Heart left ventricle (tissue), 16 donors: ENCODE results near the gene SNURF. TPM values are rescaled to one million over a fixed set of nuclear protein-coding genes. Genes with fewer than 3 reads are reported as not detected.
"Not testable (repeated sequence)": the region's sequence is repeated elsewhere in the genome, so short reads cannot be mapped to it uniquely, and the experiment has no call there.

Source experiments
- ATAC-seq, 4 donors: fragments of 200-7000 bp; cut with Tn5 transposase; one replicate each; pipeline ENCODE4 v1.9.1; 2020 to 2022; ENCODE audit warnings: moderate library complexity in 4 of 4, mild to moderate bottlenecking in 3 of 4, moderate number of reproducible peaks in 1 of 4
- DNase-seq, 5 donors: peaks; one replicate each; pipeline ENCODE4 v3.0.0-alpha.2; 2020
- H3K27ac ChIP-seq, 12 donors: fragments of 200-600 bp; sonication (generic) in 4 of 12; one replicate each; pipeline versions ENCODE4 v1.5.0 to v1.8.0; 2016 to 2022; ENCODE audit warnings: mild to moderate bottlenecking in 2 of 12
- H3K27me3 ChIP-seq, 9 donors: fragments of 200-600 bp; sonication (generic) in 2 of 9; one replicate each; pipeline versions ENCODE4 v1.5.1 to v1.8.0; 2016 to 2022; ENCODE audit warnings: mild to moderate bottlenecking in 3 of 9
- H3K36me3 ChIP-seq, 9 donors: fragments of 200-600 bp; sonication (generic) in 2 of 9; one replicate each; pipeline versions ENCODE4 v1.5.0 to v1.8.0; 2018 to 2022; ENCODE audit warnings: mild to moderate bottlenecking in 2 of 9
- H3K4me1 ChIP-seq, 12 donors: fragments of 200-600 bp; sonication (generic) in 4 of 12; one replicate each; pipeline versions ENCODE4 v1.5.0 to v1.8.0; 2016 to 2022; ENCODE audit warnings: mild to moderate bottlenecking in 3 of 12
- H3K4me3 ChIP-seq, 12 donors: fragments of 200-600 bp; sonication (generic) in 4 of 12; one replicate each; pipeline versions ENCODE4 v1.5.0 to v1.8.0; 2017 to 2022; ENCODE audit warnings: mild to moderate bottlenecking in 9 of 12, moderate library complexity in 4 of 12
- H3K9me3 ChIP-seq, 12 donors: fragments of 200-600 bp; sonication (generic) in 4 of 12; one replicate each; pipeline versions ENCODE4 v1.5.0 to v1.8.0; 2016 to 2022; ENCODE audit warnings: mild to moderate bottlenecking in 1 of 12
- POLR2A ChIP-seq, 2 donors: fragments of 450-650 bp; IDR thresholded peaks; one replicate each; pipeline ENCODE4 v1.6.1; 2017; ENCODE audit warnings: antibody characterized with exemption in 2 of 2, mild to moderate bottlenecking in 2 of 2, moderate library complexity in 2 of 2
- WGBS, 4 donors: extraction: QIAGEN DNeasy Blood & Tissue Kit in 2 of 4; methylation state at CpG; one replicate each; pipeline versions ENCODE4 v1.1.5 to v1.1.7; 2013 to 2018; 5-methylcytosine and 5-hydroxymethylcytosine counted together
- intact Hi-C, 10 donors: fragments of 100-400 bp; cut with DNase I; formaldehyde crosslinking; loops; one replicate each; pipeline versions ENCODE4 v1.11.1 to v1.14.2; 2022
- polyA plus RNA-seq, 2 donors: library from polyadenylated mRNA; stranded (reverse); fragments of 200-250 nt; gene quantifications; one replicate each; pipeline ENCODE4 v1.2.3, GENCODE V29; 2013
- total RNA-seq, 9 donors: library from RNA; depleted of rRNA in 2 of 9; stranded (reverse); fragments of >200 nt in 2 of 9; fragmentation: NEBNext Ultra II Directional in 3 of 9; extraction: Animal tissue kit (Norgen Biotek cat#: 25700) in 3 of 9; gene quantifications; one replicate each; pipeline versions ENCODE4 v1.1.0 to v1.2.4, GENCODE V29; 2016 to 2023
- TF ChIP-seq, protein P1 (sequence below), 12 donors: fragments of 200-600 bp; sonication (generic) in 4 of 12; IDR thresholded peaks; one replicate each; pipeline versions ENCODE4 v1.5.0 to v1.8.0; 2018 to 2022; ENCODE audit warnings: antibody characterized with exemption in 12 of 12, mild to moderate bottlenecking in 5 of 12
- donor health status: ischemic (EF 13 %, LVEDD 7.1; RV severe dilation, severe dysfunction).
- donor health status: healthy with polysubstance abuse.
- donor health status: DM: no; HTN: yes; CAD: no.
- donor health status: DM: no; HTN: no; CAD: no.
- donor health status: ischemic (EF 25% LVEDD 6.9; RV normal size, moderate dysfunction).
- donor health status: ischemic (EF 25% LVEDD 5.7; RV mildly dilated, moderate dysfunction).
- donor health status: healthy.
- donor health status: DM: yes; HTN: yes; CAD: no.
- donor health status: ischemic (EF 35%, LVEDD 5.7; RV mildly dilated, moderate dysfunction).
- donor health status: nonischemic (EF 11% LVEDD 7.7; RV severe dilation, severe dysfunction).
- donor health status: DM: yes; HTN: yes; CAD: no.
- donor health status: PGD.
- donor health status: ischemic (EF 29% LVEDD 5.4; RV normal size, mild dysfunction).
- donor health status: nonischemic (EF 23%, LVEDD 6.1; RV moderate dilation, normal function).

Gene SNURF
- total and polyA plus RNA-seq, 11 donors: 4.9 to 80.2 (median 36.6) TPM

GRCh38 chr15:24919446-24919845 is 35.3 kb upstream of the SNURF start:
- WGBS, 4 donors: 81 to 89% (median 87%) methylated on average over 2 of the region's 2 CpGs
- Histone ChIP-seq H3K27ac (no peak overlapping the region), H3K27me3 (no peaks in the 10 kb centered on the region), H3K36me3 (peaks cover 0 to 4% (median 0%) of the 10 kb centered on the region in 9 donors), H3K9me3 (peaks cover 0 to 4% (median 0%) of the 10 kb centered on the region in 12 donors), H3K4me3 (no peak overlapping the region), H3K4me1 (no peaks in the 10 kb centered on the region)
- ATAC-seq (no peak), DNase-seq (no peak)
- intact Hi-C loops: no loop called here
- TF ChIP-seq POLR2A (IDR thresholded peaks at IDR 0.05): no peak

DNA sequence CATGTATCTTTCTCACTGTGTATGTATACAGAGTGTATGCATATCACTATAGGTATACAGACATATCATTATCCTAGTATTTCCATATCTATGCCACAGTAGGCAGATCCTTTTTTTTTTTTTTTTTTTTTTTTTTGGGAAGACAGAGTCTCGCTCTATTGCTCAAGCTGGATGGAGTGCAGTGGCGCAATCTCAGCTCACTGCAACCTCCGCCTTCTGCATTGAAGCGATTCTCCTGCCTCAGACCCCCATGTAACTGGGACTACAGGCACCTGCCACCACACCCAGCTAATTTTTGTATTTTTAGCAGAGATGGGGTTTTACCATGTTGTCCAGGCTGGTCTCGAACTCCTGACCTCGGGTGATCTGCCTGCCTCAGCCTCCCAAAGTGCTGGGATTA is 32.0 kb upstream of the SNURF start:
- not testable (repeated sequence) for H3K36me3 ChIP-seq, H3K27me3 ChIP-seq, H3K27ac ChIP-seq

GRCh38 chr15:24924153-24924552 is 30.6 kb upstream of the SNURF start:
- intact Hi-C loops: loop anchor here in 2 of 10 donors (10.0 kb wide), 2 partner anchors 49 to 301 kb away; no protein-coding TSS in a partner anchor
- no peaks in the 10 kb centered on the region for H3K4me1 ChIP-seq
- DNase-seq (no peak), ATAC-seq (no peak)
- peaks cover 0 to 4% (median 0%) of the 10 kb centered on the region in 9 donors for H3K36me3 ChIP-seq
- 55 to 65% (median 64%) methylated on average over 3 of the region's 3 CpGs for WGBS, 4 donors
- H3K4me3 ChIP-seq: no peak overlapping the region
- TF ChIP-seq, protein P1, sequence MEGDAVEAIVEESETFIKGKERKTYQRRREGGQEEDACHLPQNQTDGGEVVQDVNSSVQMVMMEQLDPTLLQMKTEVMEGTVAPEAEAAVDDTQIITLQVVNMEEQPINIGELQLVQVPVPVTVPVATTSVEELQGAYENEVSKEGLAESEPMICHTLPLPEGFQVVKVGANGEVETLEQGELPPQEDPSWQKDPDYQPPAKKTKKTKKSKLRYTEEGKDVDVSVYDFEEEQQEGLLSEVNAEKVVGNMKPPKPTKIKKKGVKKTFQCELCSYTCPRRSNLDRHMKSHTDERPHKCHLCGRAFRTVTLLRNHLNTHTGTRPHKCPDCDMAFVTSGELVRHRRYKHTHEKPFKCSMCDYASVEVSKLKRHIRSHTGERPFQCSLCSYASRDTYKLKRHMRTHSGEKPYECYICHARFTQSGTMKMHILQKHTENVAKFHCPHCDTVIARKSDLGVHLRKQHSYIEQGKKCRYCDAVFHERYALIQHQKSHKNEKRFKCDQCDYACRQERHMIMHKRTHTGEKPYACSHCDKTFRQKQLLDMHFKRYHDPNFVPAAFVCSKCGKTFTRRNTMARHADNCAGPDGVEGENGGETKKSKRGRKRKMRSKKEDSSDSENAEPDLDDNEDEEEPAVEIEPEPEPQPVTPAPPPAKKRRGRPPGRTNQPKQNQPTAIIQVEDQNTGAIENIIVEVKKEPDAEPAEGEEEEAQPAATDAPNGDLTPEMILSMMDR (IDR thresholded peaks at IDR 0.05): no peak
- no peak for TF ChIP-seq POLR2A (IDR thresholded peaks at IDR 0.05)
- H3K9me3 ChIP-seq: no peaks in the 10 kb centered on the region
- H3K27me3 ChIP-seq: no peaks in the 10 kb centered on the region
- no peak overlapping the region for H3K27ac ChIP-seq

More for the DNA sequence above, 32.0 kb upstream of the SNURF start:
- 79 to 87% (median 86%) methylated on average over 6 of the region's 6 CpGs for WGBS, 4 donors
- ATAC-seq, H3K4me1 ChIP-seq, DNase-seq, H3K4me3 ChIP-seq, H3K9me3 ChIP-seq: not testable (repeated sequence)
- intact Hi-C loops: loop anchor here in 2 of 10 donors (10.0 kb wide), 2 partner anchors 48 to 302 kb away; no protein-coding TSS in a partner anchor

- TF ChIP-seq, protein P1 (IDR thresholded peaks at IDR 0.05): no peak
- TF ChIP-seq POLR2A (IDR thresholded peaks at IDR 0.05): no peak
- no peaks in the 10 kb centered on the region for H3K9me3 ChIP-seq
- ATAC-seq (peak in 3 of 4 donors; percentile 29 to 57 (median 52)), DNase-seq (no peak)
- H3K36me3 ChIP-seq: peaks cover 0 to 4% (median 0%) of the 10 kb centered on the region in 9 donors
- H3K4me1 ChIP-seq: no peaks in the 10 kb centered on the region
- intact Hi-C loops: loop anchor here in 2 of 10 donors (10.0 kb wide), 2 partner anchors 50 to 300 kb away; no protein-coding TSS in a partner anchor
- no peak overlapping the region for H3K4me3 ChIP-seq
- WGBS, 4 donors: 34 to 51% (median 43%) methylated on average over 2 of the region's 2 CpGs
- H3K27ac ChIP-seq: peak overlapping the region in 1 of 12 donors; percentile 42
- H3K27me3 ChIP-seq: no peaks in the 10 kb centered on the region
Observed at GRCh38 chr15:24924621-24925020, 30.2 kb upstream of the SNURF start.

GRCh38 chr15:24931874-24932732 is 22.7 kb upstream of the SNURF start:
- DNase-seq, H3K4me1 ChIP-seq, H3K36me3 ChIP-seq, H3K4me3 ChIP-seq, H3K9me3 ChIP-seq, intact Hi-C loops, ATAC-seq, H3K27me3 ChIP-seq: not testable (repeated sequence)
- H3K27ac ChIP-seq: peak overlapping the region in 1 of 12 donors; percentile 86
- WGBS, 4 donors: 79 to 86% (median 84%) methylated on average over 10 of the region's 10 CpGs
